Panc1 (cell line): Measurements from ENCODE around the gene RFT1. TPM values are rescaled to one million over a fixed set of nuclear protein-coding genes. Genes with fewer than 3 reads are reported as not detected.

ENCODE experiments used
- ATAC-seq: fragments of 200-7000 bp; cut with Tn5 transposase; 2 replicates; pipeline ENCODE4 v1.9.1; 2020; ENCODE audit warnings: mild to moderate bottlenecking, moderate library complexity
- BruUV-seq: library from RNA; stranded (reverse); fragments of 400-500 nt; replicated peaks from 2 replicates; lab custom pipeline; 2021; lab: Mats Ljungman, UMichigan
- CTCF ChIA-PET: fragments of 300-600 bp; sonication (Branson Sonifier 250); formaldehyde crosslinking; loops from one replicate; lab custom pipeline; 2022; ENCODE audit warnings: antibody characterized with exemption; lab: Charles Lee
- POLR2A ChIA-PET: fragments of 300-600 bp; sonication (Branson Sonifier 250); formaldehyde crosslinking; loops from one replicate; lab custom pipeline; 2022; ENCODE audit warnings: antibody characterized with exemption; lab: Charles Lee
- DNase-seq: peaks from one replicate; pipeline ENCODE4 v3.0.0-alpha.2; 2010; ENCODE audit warnings: low read depth, low spot score
- H3K27ac ChIP-seq: 2 replicates; pipeline ENCODE4 v1.5.1; 2011; ENCODE audit warnings: mild to moderate bottlenecking, low read length, inconsistent platforms
- H3K27me3 ChIP-seq: fragments of 200-500 bp; sonication (Bioruptor generic); 2 replicates; pipeline ENCODE4 v1.6.0; 2014; ENCODE audit warnings: low read length, inconsistent platforms; ENCODE audit not compliant: control insufficient read depth, insufficient read depth
- H3K36me3 ChIP-seq: fragments of 200-500 bp; sonication (Bioruptor generic); 2 replicates; pipeline ENCODE4 v1.5.1; 2014; ENCODE audit warnings: inconsistent platforms, mild to moderate bottlenecking, low read length, moderate library complexity; ENCODE audit not compliant: control insufficient read depth, insufficient read depth
- H3K4me1 ChIP-seq: 2 replicates; pipeline ENCODE4 v1.5.1; 2011; ENCODE audit warnings: inconsistent platforms, mild to moderate bottlenecking, low read length, moderate library complexity; ENCODE audit not compliant: control insufficient read depth, insufficient read depth
- H3K4me3 ChIP-seq, 2 experiments: 2 replicates each; pipeline ENCODE4 v1.5.1; 2011 to 2012; ENCODE audit warnings: low read depth in 2 of 2, low read length in 2 of 2, mild to moderate bottlenecking in 2 of 2, inconsistent platforms in 1 of 2, moderate library complexity in 1 of 2
- H3K9me3 ChIP-seq: fragments of 200-500 bp; sonication (Bioruptor generic); 2 replicates; pipeline ENCODE4 v1.5.1; 2014; ENCODE audit warnings: low read depth, mild to moderate bottlenecking, inconsistent platforms, low read length, moderate library complexity; ENCODE audit not compliant: control insufficient read depth, insufficient read depth
- CTCF ChIP-seq: fragments of 450-650 bp; IDR thresholded peaks from 2 replicates; pipeline ENCODE4 v1.5.1; 2017; ENCODE audit warnings: mild to moderate bottlenecking
- POLR2AphosphoS5 ChIP-seq: IDR thresholded peaks from 2 replicates; pipeline ENCODE4 v1.6.1; 2012; ENCODE audit warnings: mild to moderate bottlenecking, low read depth, low read length, moderate library complexity
- REST ChIP-seq, 2 experiments: IDR thresholded peaks; 2 replicates each; pipeline ENCODE4 v1.6.1; 2011 to 2012; ENCODE audit warnings: low read depth in 2 of 2, control low read depth in 1 of 2, low read length in 1 of 2, mild to moderate bottlenecking in 1 of 2, moderate library complexity in 1 of 2; ENCODE audit not compliant: insufficient read depth in 1 of 2
- SIN3A ChIP-seq: IDR thresholded peaks from 2 replicates; pipeline ENCODE4 v1.6.1; 2012; ENCODE audit warnings: low read depth, mild to moderate bottlenecking, low read length, moderate library complexity, borderline replicate concordance; ENCODE audit not compliant: insufficient read depth
- TCF7L2 ChIP-seq: IDR thresholded peaks from 2 replicates; pipeline ENCODE4 v1.6.1; 2011; ENCODE audit warnings: mild to moderate bottlenecking, low read depth, low read length, inconsistent platforms
- in situ Hi-C: cut with HindIII; loops from 2 replicates; pipeline ENCODE4 v1.10.0; 2016; ENCODE audit warnings: low sequenced_read_pairs, low pct_unique_long_range_greater_than_20kb
- intact Hi-C: fragments of 100-400 bp; cut with micrococcal nuclease; formaldehyde crosslinking; loops from one replicate; pipeline ENCODE4 v1.10.0; 2022; ENCODE audit not compliant: unreplicated experiment
- total RNA-seq: library from RNA; stranded (reverse); gene quantifications from one replicate; pipeline ENCODE4 v1.2.1, GENCODE V29; 2021; ENCODE audit not compliant: unreplicated experiment

Gene RFT1
- total RNA-seq, 1 experiment from 2014 or later: 21.0 TPM

DNA sequence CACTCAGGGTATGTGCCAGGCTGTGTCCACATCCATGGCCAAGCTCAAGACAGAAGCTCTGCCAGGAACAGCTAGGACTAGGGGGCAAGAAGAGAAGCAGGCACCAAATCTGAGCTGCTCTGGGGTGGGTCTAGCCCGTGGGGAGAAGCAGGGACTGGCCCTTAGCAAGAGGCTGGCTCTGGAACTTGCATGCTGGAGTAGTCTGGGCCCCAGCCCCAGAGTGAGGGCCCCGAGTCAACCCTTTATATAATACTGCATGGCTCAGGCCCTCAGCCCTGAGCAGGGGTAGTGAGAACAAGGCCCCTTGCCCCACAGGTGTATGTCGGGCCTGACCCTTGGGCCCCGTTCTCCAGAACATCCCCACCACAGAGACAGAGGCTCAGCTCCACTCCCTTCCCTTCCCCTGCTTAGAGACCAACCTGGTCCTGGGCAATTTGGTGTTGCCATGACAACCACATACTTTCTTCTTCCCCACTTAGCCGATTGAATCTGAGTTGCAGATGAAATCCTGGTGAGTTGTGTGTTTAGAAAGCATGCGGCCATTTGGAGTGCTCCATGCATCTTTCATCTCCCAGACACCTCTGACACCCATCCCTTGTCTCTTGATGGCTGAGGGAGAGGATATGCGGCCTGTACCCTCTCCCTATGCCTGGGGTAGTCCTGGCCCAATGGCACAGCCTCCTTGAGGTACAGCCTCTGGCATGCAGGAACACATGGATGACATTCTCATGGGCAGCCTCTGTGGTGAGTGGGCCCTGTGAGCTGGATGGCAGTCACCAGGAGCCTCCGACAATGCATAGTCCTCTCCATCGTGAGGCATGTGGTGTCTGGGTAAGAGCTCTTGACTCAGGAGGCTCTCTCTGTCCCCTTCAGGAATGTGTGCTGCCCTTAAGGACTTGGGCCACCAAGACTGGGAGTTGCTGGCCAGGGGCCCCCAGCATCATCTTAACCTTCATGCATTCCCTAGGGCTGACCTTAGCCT is 55.2 kb downstream of the RFT1 start:
- no peaks in the 10 kb centered on the region for H3K27me3 ChIP-seq
- intact Hi-C loops: no loop called here

DNA sequence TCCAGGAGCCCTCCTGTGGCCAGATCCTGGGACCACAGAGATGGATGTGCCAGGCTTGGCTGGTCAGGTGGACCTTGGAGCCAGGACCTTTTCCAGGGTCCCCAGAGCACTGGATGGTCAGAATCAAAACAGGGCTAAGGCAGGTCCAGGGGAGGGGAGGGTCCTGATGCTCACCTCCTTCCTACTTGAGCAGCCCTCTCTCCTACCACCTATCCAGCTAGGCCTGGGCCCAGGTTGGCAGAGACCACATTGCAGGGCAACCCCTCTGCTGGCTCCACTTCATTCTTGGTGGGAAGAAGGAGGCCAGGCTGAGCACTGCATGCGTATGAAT is 55.9 kb downstream of the RFT1 start:
- BruUV-seq: no TSS peak
- TF ChIP-seq REST (IDR thresholded peaks at IDR 0.05; ENCODE audit: insufficient read depth in 1 of 2, low read depth in 2 of 2, low read length in 1 of 2) (no peak), TCF7L2 (no peak), SIN3A (no peak), CTCF (no peak), POLR2AphosphoS5 (no peak)
- in situ Hi-C loops (no loop called here), intact Hi-C loops (no loop called here)
- no peak overlapping the region for H3K4me3 ChIP-seq
- POLR2A ChIA-PET: no interaction called here
- no peaks in the 10 kb centered on the region for H3K36me3 ChIP-seq
- H3K4me1 ChIP-seq: peaks cover 3% of the 10 kb centered on the region
- CTCF ChIA-PET: no interaction called here
- no peaks in the 10 kb centered on the region for H3K9me3 ChIP-seq
- ATAC-seq (no peak), DNase-seq (no peak)
- no peaks in the 10 kb centered on the region for H3K27me3 ChIP-seq
- no peak overlapping the region for H3K27ac ChIP-seq

More for the DNA sequence above, 55.2 kb downstream of the RFT1 start:
- Histone ChIP-seq H3K4me1 (peaks cover 3% of the 10 kb centered on the region), H3K36me3 (no peaks in the 10 kb centered on the region), H3K9me3 (no peaks in the 10 kb centered on the region), H3K4me3 (no peak overlapping the region), H3K27ac (no peak overlapping the region)
- ChIA-PET CTCF (no interaction called here), POLR2A (no interaction called here)
- TF ChIP-seq TCF7L2: no peak
- TF ChIP-seq REST (IDR thresholded peaks at IDR 0.05; ENCODE audit: insufficient read depth in 1 of 2, low read depth in 2 of 2, low read length in 1 of 2): no peak
- no peak for TF ChIP-seq CTCF
- TF ChIP-seq POLR2AphosphoS5: no peak
- TF ChIP-seq SIN3A: no peak
- ATAC-seq: no peak
- DNase-seq: no peak
- in situ Hi-C loops: no loop called here
- no TSS peak for BruUV-seq
